GM12801 (cell line): Measurements from ENCODE around the gene ELMO2.

Source experiments
- TF ChIP-seq, protein P1 (sequence below): IDR thresholded peaks from one replicate; pipeline ENCODE4 v1.5.1; 2011; ENCODE audit warnings: control low read depth; ENCODE audit not compliant: insufficient read length; ENCODE audit errors: extremely low read depth

Gene ELMO2

DNA sequence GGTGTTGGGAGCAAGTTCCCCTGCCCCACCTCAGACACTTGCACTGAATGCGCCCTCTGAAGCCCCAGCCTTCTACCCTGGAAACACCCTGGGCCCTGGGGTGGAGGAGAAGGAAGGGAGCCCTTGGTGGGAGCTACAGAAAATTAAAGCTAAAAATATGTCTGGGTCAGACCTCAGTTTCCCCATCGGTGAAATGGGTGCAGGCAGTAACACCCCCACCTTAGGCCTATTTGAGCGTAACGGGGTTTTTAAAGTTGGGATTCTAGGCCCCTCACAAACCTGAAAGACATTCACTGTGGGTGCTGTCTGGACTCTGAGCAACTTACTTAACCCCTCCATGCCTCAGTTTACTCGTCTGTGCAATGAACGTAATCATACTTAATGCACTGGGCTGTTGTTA is 78.9 kb downstream of the ELMO2 start:
- TF ChIP-seq, protein P1, sequence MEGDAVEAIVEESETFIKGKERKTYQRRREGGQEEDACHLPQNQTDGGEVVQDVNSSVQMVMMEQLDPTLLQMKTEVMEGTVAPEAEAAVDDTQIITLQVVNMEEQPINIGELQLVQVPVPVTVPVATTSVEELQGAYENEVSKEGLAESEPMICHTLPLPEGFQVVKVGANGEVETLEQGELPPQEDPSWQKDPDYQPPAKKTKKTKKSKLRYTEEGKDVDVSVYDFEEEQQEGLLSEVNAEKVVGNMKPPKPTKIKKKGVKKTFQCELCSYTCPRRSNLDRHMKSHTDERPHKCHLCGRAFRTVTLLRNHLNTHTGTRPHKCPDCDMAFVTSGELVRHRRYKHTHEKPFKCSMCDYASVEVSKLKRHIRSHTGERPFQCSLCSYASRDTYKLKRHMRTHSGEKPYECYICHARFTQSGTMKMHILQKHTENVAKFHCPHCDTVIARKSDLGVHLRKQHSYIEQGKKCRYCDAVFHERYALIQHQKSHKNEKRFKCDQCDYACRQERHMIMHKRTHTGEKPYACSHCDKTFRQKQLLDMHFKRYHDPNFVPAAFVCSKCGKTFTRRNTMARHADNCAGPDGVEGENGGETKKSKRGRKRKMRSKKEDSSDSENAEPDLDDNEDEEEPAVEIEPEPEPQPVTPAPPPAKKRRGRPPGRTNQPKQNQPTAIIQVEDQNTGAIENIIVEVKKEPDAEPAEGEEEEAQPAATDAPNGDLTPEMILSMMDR, result no peak

DNA sequence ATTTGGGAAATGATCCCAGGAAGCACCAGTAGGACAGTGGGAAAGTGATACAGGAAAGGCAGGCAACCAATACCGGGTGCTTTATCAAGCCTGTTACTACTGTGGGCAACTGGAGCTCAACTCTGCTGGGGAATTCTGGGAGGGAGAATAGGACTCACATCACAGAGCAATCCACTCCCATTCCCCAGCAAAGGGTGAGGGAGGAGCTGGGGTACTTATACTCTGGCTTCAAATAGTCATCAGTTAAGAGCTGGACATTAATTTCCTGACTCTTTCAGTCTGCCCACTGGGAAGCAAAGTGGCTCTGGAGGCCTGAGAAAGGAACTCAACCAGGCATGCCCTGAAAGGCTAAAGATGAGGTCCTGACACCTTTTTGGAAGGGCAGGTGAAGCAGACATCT is 80.6 kb downstream of the ELMO2 start:
- TF ChIP-seq, protein P1, result no peak

DNA sequence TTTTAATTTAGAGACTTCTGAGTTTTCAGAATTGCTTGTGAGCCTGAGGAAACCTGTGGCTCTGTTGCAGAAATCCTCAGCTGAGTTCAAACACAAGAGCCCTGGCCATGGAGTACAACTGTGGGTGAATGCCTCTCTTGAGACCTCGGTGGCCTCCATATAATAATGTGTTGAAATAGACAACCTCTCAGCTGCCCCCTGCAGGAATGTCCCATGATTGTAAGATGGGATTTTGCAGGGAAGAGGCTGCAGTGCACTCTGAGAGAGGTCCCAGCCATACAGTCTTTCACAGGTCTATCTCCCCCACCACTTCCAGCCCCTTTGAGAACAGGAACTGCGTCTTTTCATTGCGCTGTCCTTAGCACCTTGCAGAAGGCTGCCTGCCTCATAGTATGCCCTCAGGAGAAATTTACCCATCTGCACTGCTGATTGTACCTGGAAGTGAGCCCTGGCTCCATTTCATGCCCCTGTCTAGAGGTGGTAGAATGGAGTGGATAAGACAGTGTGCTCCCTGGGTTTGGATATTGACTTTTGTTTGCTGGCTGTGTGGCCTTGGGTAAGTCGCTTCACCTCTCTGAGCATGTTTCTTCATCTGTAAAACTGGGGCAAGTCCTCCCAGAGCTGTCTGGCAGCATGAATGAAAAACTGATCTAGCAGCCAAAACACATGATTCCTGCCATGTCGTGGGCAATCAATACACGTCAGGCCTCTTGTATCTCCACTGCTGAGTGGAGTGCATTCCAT is 81.3 kb downstream of the ELMO2 start:
- TF ChIP-seq, protein P1, result no peak

DNA sequence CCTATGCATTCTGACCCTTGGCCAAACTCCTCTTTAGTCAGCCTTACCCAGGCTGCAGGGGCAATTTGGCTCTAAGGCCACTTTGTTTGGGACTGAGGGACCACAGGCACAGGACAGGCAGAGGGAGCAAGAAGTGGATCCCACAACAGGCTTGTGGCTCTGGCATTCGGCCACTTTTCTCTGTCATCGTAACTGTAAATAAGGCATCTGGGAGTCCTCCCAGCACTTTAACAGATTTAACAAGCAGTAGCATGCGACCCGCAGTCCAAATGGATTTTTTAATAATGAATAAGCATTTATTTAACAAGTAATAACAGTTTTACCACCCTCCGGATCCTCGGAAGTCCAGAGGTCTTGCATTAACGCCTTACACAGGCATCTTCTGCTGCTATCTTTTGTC is 82.0 kb downstream of the ELMO2 start:
- TF ChIP-seq, protein P1, result no peak

DNA sequence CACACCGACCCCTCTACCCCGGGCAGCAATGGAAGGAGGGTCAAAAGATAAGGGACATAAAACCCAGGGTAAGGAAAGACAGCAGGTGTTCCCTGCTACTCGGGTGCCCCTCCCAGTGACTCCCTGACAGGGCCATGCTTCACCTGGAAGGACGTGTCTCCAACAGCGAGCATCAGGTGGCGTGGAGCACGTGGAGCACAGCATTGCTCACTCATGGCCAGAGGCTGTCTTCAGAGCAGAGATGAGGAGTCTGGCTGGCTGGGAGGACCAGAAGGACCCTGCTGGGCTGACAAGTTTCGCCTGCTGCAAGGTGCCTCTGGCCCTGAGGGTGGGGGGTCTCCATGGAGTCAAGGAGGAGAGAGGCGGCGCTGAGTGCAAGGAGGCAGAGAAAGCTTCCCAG is 82.9 kb downstream of the ELMO2 start:
- TF ChIP-seq, protein P1, result no peak

DNA sequence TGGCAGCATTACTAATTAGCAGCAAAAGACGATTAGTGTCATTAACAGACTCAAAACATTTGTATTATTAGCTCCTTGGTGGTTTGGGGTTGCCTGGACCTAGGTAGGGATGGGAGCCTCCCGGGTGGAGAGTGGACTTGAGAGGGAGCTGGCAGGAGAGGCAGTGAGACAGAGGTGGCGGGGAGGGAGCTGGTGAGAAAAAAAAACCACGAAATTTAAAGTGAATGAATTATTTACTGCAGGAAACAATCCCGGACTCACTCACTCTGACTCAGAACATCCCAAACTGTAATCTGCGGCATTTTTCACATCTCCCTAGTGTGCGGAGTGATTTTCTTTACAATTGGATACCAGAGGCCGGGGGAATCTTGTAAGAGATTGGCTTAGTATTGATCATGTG is 83.8 kb downstream of the ELMO2 start:
- TF ChIP-seq, protein P1, result no peak

DNA sequence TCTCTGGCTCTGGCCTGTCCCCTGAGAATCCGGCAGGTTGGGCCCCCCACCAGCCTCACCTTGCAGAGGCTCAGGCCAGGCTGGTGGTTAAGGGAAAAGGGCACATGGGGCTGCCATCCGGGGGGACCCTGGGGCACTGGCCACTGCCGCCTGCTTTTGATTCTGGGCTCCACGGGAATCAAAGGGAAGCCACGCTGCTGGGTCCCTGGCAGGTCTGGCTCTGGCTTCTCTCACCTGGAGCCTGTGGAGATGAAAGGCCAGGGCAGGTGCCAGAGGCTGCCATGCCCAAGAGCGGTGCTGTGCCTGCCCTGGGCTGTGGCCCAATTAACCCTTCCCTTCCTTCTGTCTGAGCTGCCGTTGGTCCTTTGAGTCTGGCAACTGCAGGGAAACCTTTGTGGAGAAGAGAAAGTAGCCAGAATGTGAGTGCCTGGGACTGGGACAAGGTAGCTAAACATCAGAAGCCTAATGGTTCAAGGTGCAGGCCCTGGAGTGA is 88.7 kb downstream of the ELMO2 start:
- TF ChIP-seq, protein P1, result no peak
